ENCODE results near the gene LY6G5C. TPM values are rescaled to one million over a fixed set of nuclear protein-coding genes. Genes with fewer than 3 reads are reported as not detected.

Gene LY6G5C
- total and polyA plus RNA-seq, 9 of the 15 experiments (the other 6 are each of a cell fraction or from before 2014, with no cell fraction given), result 0.10 to 0.67 (median 0.46) TPM; not detected in 4

GRCh38 chr6:31664790-31665500 is 15.9 kb downstream of the LY6G5C start, which contains the start of gene GPANK1 (continued):
- TF ChIP-seq PCBP2 (IDR thresholded peaks at IDR 0.05; ENCODE audit: low read depth, low read length, poor library complexity, severe bottlenecking), result no peak
- peak; percentile 92 to 99 (median 97) for TF ChIP-seq YY1 (IDR thresholded peaks at IDR 0.05; ENCODE audit: borderline replicate concordance in 1 of 3, control insufficient read depth in 1 of 3, extremely low read depth in 1 of 3, insufficient read depth in 3 of 3, insufficient read length in 1 of 3, insufficient replicate concordance in 2 of 3, low read depth in 1 of 3, low read length in 2 of 3)
- TF ChIP-seq ZNF277 (CRISPR knock-in tag; IDR thresholded peaks at IDR 0.05; ENCODE audit: borderline replicate concordance), result no peak
- peak; percentile 81; the same call in 1 of the 2 replicates for TF ChIP-seq HDAC8 (tag; IDR thresholded peaks at IDR 0.05)
- peak; percentile 65; the same call in 1 of the 2 replicates for TF ChIP-seq MECOM (CRISPR knock-in tag; IDR thresholded peaks at IDR 0.05)
- no peak for TF ChIP-seq ZNF407 (IDR thresholded peaks at IDR 0.05; ENCODE audit: low read depth)
- TF ChIP-seq NUFIP1 (IDR thresholded peaks at IDR 0.05; ENCODE audit: partially characterized antibody), result no peak
- TF ChIP-seq POLR3A (IDR thresholded peaks at IDR 0.05; ENCODE audit: borderline replicate concordance, extremely low read depth, insufficient read depth, insufficient read length), result no peak
- TF ChIP-seq FOSL1 (tag; conservative IDR thresholded peaks at IDR 0.05), result no peak
- TF ChIP-seq ID3 (CRISPR knock-in tag; IDR thresholded peaks at IDR 0.05), result no peak
- peak; percentile 31 for TF ChIP-seq ID3 (tag; IDR thresholded peaks at IDR 0.05)
- peak; percentile 26; the same call in 1 of the 2 replicates for TF ChIP-seq ZEB2 (IDR thresholded peaks at IDR 0.05)
- TF ChIP-seq ETV6 (IDR thresholded peaks at IDR 0.05; ENCODE audit: borderline replicate concordance in 1 of 2, low read depth in 2 of 2, low read length in 1 of 2), result no peak
- 0 out of 2 replicates have a peak, but pooled peaks have one; percentile 28 for TF ChIP-seq ETV6 (CRISPR knock-in tag; IDR thresholded peaks at IDR 0.05; ENCODE audit: borderline replicate concordance)
